ENCODE measurements around the gene SCAI. TPM values are rescaled to one million over a fixed set of nuclear protein-coding genes. Genes with fewer than 3 reads are reported as not detected.

Gene SCAI
- total and polyA plus RNA-seq, 4 donors = 1.4 to 39.9 (median 8.0) TPM

GRCh38 chr9:125161284-125161918 is 18.1 kb upstream of the SCAI start:
- Histone ChIP-seq H3K27ac (ENCODE audit: low read depth in 1 of 2, low read length in 1 of 2) (peak overlapping the region in 1 of 2 donors; percentile 22), H3K4me1 (ENCODE audit: control insufficient read depth in 5 of 5, insufficient read depth in 5 of 5, low read length in 5 of 5) (peaks cover 0 to 7% (median 0%) of the 10 kb centered on the region in 5 donors), H3K9me3 (ENCODE audit: control insufficient read depth in 4 of 4, insufficient read depth in 3 of 4, low read length in 3 of 4) (no peaks in the 10 kb centered on the region), H3K9ac (ENCODE audit: insufficient read depth in 1 of 2, low read length in 2 of 2) (no peak overlapping the region), H3K36me3 (ENCODE audit: control insufficient read depth in 4 of 4, insufficient read depth in 4 of 4, low read length in 4 of 4) (peaks cover 0 to 3% (median under 1%) of the 10 kb centered on the region in 4 donors), H3K27me3 (ENCODE audit: control insufficient read depth in 3 of 3, insufficient read depth in 3 of 3, low read length in 2 of 3) (no peaks in the 10 kb centered on the region), H3K4me3 (no peak overlapping the region)
- ATAC-seq (ENCODE audit: insufficient read depth, low FRiP score) (no peak), DNase-seq (peak in 1 of 3 donors; percentile 21)
- WGBS, 2 donors = 61 to 66% methylated on average over 3 of the region's 3 CpGs
- TF ChIP-seq CTCF (IDR thresholded peaks at IDR 0.05; ENCODE audit: control extremely low read depth, extremely low read depth) = no peak

- Histone ChIP-seq H3K9me3 (ENCODE audit: control insufficient read depth in 4 of 4, insufficient read depth in 3 of 4, low read length in 3 of 4) (no peaks in the 10 kb centered on the region), H3K27me3 (ENCODE audit: control insufficient read depth in 3 of 3, insufficient read depth in 3 of 3, low read length in 2 of 3) (no peaks in the 10 kb centered on the region), H3K9ac (ENCODE audit: insufficient read depth in 1 of 2, low read length in 2 of 2) (no peak overlapping the region), H3K36me3 (ENCODE audit: control insufficient read depth in 4 of 4, insufficient read depth in 4 of 4, low read length in 4 of 4) (peaks cover 0 to 3% (median under 1%) of the 10 kb centered on the region in 4 donors), H3K4me3 (no peak overlapping the region), H3K4me1 (ENCODE audit: control insufficient read depth in 5 of 5, insufficient read depth in 5 of 5, low read length in 5 of 5) (peaks cover 0 to 7% (median 0%) of the 10 kb centered on the region in 5 donors), H3K27ac (ENCODE audit: low read depth in 1 of 2, low read length in 1 of 2) (no peak overlapping the region)
- ATAC-seq (ENCODE audit: insufficient read depth, low FRiP score) = no peak
- no peak for TF ChIP-seq CTCF (IDR thresholded peaks at IDR 0.05; ENCODE audit: control extremely low read depth, extremely low read depth)
- DNase-seq = no peak
These were observed 17.4 kb upstream of the SCAI start for GRCh38 chr9:125160750-125161149.

- peaks cover 6 to 17% (median 11%) of the 10 kb centered on the region in 4 donors for H3K36me3 ChIP-seq (ENCODE audit: control insufficient read depth in 4 of 4, insufficient read depth in 4 of 4, low read length in 4 of 4)
These were observed 13.2 kb upstream of the SCAI start for GRCh38 chr9:125156551-125156950.

More at GRCh38 chr9:125156551-125156950, 13.2 kb upstream of the SCAI start:
- ATAC-seq (ENCODE audit: insufficient read depth, low FRiP score) (no peak), DNase-seq (no peak)
- WGBS, 2 donors = 97 to 99% methylated on average over 2 of the region's 2 CpGs
- no peak for TF ChIP-seq CTCF (IDR thresholded peaks at IDR 0.05; ENCODE audit: control extremely low read depth, extremely low read depth)
- Histone ChIP-seq H3K27ac (ENCODE audit: low read depth in 1 of 2, low read length in 1 of 2) (no peak overlapping the region), H3K4me3 (no peak overlapping the region), H3K4me1 (ENCODE audit: control insufficient read depth in 5 of 5, insufficient read depth in 5 of 5, low read length in 5 of 5) (peaks cover 0 to 6% (median 0%) of the 10 kb centered on the region in 5 donors), H3K9me3 (ENCODE audit: control insufficient read depth in 4 of 4, insufficient read depth in 3 of 4, low read length in 3 of 4) (no peaks in the 10 kb centered on the region), H3K9ac (ENCODE audit: insufficient read depth in 1 of 2, low read length in 2 of 2) (no peak overlapping the region), H3K27me3 (ENCODE audit: control insufficient read depth in 3 of 3, insufficient read depth in 3 of 3, low read length in 2 of 3) (no peaks in the 10 kb centered on the region)
